NCI-H345 treated with DMSO at 0.1 percent for 48 hours (cell line): ENCODE data around the gene CAPN8.

Source experiments
- DNase-seq: peaks from one replicate; lab custom pipeline; 2025; ENCODE audit not compliant: unreplicated experiment; lab: John Stamatoyannopoulos, UW

Gene CAPN8

DNA sequence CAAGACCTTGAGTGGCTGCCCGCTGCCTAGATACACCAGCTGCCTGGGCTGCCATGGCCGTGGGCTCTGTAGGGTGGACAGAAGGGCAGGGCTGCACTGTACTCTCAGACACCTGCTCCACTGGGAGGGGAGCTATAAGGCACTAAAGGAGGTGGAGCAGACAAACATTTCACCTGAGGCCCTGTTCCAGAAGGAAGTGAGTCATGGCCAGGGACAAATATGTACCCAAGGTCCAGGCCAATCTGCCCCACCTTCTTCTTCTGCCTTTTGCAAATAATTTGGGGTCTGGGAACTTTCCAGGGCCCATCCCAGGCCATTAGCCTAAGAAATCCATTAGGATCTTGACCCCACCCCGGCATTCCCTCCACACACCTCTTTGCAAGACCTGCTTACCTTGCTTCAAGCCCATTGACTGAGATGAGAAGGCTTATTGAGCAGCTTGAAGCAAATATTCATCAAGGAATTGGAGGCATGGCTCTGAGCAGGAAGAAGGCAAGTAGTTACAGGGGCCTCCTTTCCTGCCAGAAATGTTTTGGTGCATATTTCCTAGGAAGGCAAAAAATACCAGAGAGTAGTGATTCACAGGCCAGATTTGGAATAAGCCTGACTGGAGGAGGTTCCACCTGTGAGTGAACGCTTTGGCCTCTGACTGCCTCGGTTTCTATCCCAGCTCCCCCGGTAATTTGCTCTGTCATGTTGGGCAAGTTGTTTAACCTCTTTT is at the start of gene CAPN8:
Gene CAPN8, minus strand, starts transcription at position 110 of the 721 bp plus-strand sequence. Its CDS starts 55 bp downstream, at position 55.
- DNase-seq = no peak

DNA sequence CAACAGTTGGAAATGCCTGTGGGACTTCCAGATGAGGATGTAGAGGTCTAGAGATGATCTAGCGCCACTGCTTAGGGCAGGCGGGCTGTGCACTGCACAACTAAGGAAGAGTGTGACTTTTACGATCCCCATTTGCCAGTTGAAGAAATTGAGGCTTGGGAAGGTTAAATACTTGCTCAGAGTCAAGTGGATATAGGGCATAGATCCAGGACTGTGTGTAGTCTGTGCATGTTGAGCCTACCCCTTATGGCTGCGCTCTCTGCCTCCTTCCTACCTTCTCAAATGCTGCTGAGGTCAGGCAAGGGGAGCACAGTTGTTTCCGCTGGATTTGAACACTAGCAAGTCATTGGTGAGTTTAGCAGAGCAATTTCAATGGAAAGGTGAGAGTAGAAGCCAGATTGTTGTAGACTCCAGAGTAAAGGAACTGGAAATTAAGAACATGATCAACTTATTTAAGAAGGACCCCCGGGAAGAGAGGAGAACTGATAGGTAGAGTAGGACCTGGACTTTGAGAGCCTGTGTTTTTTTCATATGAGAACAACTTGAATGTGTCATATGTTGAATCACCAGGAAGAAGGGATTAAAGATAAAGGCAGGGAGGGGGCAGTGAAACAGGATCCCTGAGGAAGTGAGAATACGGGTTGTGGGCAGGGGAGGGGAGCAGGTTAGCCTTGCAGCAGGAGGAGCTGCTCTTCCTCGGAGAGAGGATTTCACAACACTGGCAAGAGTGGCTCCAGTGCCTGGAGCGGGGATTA is 49.5 kb upstream of the CAPN8 start:
- no peak for DNase-seq

DNA sequence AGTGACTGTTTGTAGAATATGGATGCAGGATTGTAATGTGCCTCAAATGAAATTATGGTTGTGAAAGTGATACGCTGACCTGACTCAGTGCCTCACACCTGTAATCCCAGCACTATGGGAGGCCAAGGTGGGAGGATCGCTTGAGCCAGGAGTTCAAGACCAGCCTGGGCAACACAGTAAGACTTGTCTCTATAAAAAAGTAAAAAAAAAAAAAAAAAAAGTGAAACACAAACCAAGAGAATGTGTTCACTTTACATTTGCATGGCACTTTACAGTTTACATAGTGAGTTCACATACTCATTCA is 48.9 kb upstream of the CAPN8 start:
- no peak for DNase-seq

DNA sequence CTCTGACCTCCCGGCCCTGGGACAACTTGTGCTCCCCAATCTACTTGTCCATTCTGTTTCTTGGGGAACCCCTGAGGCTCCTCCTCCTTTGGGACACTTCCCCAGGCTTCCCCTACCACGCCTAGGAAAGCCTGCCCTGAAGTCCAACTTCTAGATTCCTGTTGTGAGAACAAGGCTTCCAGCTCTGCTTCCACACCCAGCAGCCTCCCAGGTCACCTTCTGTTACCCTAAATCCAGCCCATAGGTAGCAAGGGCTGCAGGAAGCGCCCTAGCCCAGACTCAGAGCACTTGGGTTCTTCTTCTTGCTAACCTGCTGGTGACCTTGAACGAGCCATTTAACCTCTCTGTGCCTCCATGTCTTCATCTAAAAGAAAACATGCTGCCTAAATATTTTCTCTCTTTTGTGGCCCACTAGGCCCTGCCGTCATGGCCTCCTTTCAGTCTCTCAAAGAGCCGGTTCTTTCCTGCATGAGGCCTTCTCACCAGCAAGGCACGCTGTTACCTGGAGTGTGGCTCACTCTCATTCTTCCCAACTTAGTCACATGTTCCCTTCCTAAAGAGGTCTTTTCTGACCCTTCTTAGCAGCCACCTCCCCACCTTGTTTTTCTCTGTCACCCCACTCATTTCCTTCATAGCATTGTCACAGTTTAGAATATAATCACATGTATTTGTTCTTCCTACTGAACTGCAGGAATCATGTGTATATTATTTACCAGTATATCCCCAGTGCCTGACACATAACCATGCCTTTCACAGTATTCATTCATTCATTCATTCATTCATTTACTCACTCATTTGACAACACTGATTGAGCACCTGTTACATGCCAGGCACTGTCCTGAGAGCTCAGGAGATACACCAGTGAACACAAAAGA is 48.3 kb upstream of the CAPN8 start:
- DNase-seq = no peak

DNA sequence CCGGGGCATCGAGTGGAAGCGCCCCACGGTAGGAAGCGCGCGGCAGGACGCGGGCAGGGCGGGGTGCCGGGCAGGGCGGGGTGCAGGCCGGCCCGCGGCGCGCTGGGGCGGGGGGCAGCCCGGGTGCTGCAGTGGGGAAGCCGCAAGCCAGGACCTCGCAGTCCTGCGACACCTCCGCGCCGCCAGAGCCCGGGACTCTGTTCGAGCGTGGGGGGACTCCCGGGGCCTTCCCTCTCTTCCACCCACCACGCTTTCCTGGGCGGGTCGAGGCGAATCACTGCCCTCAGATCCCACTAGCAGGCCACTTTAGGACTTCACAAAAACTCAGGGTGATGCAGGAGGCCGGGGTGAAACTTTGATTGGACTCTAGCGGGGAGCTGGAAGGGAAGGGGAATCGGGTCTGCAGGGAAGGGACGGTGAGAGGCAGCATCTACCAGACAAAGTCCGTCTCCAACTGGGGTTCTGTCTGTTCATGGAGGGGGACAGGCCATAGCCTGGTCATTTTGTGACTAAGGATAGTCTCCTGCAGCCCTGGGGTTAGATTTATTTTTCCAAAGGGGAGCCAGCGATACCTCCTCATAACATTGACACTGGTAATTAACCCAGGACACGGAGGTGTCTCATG is 47.5 kb upstream of the CAPN8 start:
- DNase-seq = no peak

DNA sequence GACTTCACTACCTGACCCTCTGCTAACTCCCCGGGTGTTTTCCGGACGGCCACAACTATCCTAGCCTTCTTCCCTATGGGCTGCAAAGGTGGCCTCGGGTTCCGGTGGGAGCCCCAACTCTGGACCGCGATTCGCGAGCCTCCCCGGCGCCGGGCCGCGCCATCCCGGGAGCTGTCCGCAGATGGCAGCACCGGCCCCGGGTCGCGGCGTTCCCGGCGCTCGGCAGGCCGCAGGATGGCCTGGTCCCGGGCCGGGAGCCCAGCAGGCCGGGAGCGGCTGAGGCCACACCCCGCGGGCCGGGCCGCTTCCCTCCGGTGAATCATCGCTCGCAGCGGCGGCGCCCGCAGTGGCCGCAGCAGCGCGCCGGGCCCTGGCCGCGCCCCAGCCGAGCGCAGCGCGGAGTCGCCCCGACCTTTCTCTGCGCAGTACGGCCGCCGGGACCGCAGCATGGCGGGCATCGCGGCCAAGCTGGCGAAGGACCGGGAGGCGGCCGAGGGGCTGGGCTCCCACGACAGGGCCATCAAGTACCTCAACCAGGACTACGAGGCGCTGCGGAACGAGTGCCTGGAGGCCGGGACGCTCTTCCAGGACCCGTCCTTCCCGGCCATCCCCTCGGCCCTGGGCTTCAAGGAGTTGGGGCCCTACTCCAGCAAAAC is 46.8 kb upstream of the CAPN8 start, which contains the start of gene CAPN2:
Gene CAPN2, plus strand, starts transcription at position 346 of the 656 bp plus-strand sequence. Its CDS starts 102 bp downstream, at position 448.
- DNase-seq = no peak

DNA sequence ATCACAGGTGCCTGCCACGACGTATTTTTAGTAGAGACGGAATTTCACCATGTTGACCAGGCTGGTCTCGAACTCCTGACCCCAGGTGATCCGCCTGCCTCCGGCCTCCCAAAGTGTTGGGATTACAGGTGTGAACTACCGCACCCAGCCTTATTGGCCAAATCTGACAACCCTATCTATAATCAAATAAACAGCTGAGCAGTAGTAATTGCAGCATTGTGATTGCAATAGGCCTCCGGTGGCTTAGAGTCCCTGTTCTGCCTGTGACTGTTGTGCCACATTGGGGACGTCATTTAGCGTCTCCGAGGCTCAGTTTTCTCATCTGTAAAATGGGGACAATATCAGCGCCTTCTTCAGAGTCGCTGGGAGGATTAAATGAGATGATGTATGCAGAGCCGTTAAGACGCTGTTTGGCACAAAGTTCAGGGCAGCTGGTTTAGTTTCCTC is 46.3 kb upstream of the CAPN8 start:
- DNase-seq = no peak

DNA sequence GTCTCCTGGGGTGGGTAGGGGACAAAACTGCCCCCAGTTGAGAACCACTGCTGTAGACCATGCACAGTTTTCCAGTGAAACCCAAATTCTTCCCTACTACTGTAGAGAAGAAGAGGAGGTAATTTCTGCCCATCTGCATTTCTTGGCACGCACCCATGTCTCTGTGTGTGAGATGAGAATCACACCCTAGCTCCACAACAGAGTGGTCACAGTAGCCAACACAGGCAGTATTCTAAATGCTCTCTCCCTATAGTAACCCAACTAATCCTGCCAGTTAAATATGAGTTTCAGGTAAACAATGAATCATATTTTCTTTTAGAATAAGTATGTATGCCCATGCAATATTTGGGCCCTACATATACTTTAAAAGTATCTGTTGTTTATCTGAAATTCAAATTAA is 45.7 kb upstream of the CAPN8 start:
- no peak for DNase-seq

DNA sequence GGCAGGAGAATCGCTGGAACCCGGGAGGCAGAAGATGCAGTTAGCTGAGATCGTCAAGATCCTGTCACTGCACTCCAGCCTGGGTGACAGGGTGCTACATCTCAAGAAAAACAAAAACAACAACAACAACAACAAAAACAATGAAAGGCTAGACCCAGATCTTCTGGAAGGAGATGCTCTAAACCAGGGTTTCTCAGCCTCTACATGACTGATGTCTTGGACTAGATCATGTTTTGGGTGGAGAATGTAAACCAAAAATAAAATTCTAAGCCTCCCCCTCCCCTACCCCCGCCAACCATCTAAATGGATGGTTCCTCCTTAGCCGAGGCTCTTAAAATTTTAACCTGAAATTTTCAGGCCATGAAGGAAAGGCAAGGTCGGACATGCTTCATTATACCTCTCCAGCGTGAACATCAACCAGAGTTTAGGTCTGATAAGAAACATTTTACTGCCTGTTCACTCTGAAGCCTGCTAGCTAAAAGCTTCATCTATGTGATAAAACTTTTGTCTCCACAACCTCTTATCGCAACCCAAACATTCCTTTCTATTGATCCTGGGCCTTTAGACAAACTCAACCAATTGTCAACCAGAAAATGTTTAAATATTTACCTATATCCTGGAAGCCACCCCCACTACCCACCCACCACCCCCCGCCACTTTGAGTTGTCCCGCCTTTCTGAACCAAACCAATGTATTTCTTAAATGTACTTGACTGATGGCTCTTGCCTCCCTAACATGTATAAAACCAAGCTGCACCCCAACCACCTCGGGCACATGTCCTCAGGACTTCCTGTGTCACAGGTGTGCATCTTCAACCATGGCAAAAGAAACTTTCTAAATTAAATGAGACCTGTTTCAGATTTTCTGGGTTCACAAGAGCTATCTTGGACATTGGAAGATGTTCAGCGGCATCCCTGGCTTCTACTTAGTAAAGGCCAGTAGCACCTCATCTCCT is 45.0 kb upstream of the CAPN8 start:
- DNase-seq = no peak

DNA sequence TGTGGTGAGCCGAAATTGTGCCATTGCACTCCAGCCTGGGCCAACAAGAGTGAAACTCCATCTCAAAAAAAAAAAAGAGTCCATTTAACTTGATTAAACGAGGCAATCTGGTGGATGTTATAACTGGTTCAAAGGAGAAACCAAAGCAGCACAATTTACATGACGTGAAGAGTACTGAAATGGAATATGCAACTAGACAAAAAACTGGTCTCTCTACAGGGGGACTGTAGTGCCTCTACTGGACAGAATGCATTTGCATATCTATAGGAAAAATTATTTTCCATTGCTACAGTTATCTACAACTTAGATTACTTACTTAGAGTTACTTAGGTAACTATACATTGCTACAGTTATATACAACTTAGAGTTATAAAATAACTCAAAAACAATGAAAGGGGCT is 44.1 kb upstream of the CAPN8 start:
- DNase-seq = no peak

DNA sequence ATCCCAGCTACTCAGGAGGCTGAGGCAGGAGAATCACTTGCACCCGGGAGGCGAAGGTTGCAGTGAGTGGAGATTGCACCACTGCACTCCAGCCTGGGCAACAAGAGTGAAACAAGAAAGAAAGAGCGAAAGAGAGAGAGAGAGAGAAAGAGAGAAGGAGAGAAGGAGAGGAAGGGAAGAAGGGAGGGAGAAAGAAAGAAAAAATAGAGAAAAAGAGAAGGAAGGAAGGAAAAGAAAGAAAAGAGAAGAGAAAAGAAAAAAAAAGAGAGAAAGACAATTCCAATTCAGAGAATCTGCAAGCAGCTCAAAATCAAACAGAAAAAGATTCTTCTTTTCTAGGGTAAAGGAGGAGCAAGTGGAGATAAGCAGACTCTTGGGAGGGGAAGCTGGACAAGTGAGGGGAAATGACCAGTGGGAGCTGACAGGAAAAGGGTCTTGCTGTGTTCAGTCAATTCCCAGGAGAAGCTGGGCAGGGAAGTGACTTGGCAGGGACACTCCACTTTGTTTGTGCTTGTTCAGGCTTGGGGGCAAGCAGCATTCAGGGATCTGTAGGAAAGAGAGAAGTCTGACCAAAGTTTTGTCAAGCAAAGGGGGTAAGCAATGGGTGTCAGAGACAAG is 43.3 kb upstream of the CAPN8 start:
- DNase-seq = no peak

DNA sequence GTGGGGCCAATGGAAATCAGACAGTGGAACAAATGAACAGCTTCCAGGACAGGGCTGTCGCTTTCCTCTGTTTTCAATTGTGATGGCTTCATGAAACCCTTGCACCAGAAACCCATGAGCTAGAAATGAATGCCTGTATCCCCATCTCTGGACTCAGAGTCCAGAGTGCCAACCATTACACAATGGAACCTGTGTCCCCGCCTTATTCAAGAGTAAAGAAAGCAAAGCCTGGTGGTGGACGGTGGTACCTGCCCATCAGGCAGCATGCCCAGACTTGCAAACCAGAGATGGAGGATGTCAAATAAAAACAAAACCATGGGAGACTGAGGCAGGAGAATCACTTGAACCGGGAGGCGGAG is 42.5 kb upstream of the CAPN8 start:
- DNase-seq = peak; percentile 60

DNA sequence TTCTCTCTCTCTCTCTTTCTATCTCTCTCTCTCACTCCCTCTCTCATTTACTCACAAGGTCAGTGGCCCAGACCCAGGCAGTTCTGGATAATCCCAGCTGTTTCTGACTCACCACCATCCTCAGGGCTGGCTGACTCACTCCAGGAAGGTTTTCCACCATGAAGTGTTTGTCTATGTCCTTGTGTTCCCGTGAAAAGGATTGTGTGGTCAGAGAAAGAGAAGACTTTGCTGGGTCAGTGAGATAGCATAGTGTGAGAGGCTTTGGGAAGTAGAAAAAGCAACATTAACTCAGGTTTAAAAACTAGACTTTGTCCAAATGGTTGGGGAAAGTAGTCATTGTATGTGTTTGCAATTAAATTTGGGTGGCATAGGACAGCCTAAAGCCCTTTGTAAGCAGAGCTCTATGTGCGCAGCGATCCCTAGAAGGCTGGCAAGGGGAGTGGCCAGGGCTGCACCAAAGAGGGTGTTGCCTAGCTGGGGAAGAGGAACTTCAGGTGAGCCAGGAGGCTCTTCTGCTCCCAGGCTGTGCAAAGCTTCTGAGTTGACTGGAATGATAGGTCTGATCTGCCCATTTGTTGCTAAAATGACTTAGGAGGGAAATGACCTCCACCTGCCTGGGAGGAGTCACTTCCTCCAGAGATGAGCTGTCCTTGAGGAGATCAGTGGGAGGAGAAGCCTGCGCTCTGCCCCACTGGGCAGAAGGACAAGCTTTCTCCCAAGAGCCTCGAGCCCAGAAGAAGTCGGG is 41.9 kb upstream of the CAPN8 start:
- peak; percentile 82 for DNase-seq

DNA sequence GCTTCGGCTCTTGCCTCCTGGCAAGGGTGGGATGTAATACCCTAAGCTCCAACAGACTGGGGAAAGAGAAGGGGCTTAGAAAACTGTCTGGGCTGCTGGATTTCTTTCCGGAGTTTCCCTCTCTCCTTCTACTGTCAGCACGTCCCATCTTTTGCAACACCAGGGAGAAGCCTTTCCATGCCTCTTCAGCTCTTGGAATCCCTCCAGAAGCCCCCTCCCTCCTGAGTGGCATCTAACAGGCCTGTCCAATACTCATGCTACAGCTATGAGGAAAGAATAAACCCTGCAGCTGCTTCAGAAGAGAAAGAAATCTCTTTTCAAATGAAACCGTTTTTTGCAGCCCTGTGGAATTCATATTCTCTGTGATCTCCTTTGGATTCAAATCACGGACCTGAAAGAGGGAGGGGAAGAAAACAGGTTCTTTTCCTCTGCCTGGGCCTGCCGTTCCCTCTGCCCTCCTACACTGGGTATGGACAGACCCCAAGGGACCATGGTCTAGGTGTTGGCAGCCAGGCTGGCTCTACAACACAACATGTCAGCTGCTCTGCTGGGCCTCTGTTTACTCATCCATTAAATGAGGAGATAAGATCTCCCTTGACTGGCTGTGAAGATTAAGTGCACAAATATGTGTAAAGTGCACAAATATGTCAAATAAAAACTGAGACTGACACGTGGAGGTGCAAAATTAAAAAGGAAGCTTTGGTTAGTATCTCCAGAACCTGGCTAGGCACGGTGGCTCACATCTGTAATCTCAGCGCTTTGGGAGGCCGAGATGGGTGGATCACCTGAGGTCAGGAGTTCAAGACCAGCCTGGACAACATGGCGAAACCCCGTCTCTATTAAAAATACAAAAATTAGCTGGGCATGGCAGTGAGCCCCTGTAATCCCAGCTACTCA is 40.8 kb upstream of the CAPN8 start:
- peak; percentile 61 for DNase-seq

DNA sequence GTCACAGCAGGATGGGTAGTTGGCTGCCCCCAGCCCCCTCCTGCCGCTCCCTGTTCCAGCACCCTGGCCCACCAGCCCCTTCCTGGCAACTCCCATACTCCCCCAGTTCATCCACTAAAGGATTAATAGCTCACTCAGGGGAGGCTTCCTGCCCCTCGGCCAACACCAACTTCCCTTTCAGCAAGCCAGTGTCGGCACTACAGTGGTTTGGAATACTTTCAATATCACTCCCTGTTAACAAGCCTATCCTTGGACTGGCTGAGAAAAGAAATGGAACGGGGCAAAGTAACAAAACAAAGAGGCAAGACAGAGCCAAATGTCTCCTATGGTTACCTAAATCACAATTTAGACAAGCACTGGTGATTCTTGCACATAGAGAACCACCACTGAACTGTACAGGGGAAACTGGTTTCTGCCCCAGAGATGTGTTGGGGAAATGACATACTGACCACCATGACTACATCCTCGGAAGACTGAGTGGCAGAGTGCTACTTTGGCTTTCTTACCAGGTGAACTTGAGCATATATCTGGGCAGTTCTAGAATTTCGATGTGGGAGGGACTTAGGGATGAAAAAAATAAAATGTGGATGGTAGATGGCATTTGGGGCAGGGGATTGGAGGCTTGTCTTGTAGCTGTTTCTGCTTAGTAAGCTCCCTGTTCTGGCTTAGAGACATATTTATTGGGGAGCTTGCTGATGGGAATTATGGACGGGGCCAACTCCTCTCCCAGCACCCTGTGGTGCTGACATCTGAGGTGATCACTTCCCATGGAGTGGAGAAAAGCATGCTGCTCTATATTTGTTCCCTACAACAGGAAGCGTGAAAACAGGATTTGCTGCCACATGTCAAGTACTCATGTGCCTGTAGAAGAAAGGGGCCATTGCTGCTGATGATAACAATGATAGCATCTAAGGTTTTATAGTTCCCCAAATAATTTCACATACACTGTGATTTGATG is 39.7 kb upstream of the CAPN8 start:
- DNase-seq = no peak

DNA sequence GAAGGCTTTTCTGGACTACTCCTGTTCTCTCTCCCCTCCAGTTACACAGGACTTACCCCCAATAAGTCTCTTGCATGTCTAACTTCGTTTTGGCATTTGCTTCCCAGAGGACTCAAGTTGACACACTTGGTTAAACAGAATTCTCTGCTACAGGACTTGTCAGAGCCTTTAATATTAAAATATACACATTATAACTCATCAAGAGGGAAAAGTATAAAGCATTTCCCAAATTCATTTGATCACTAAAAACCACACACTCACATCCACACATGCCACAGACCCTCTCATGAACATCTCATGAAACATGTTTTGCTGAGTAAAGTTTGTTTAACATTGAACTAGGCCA is 38.1 kb upstream of the CAPN8 start:
- DNase-seq = no peak
